ENCODE results near the gene LRRC4C.

- TF ChIP-seq CTCF (IDR thresholded peaks at IDR 0.05) = no peak
- TF ChIP-seq POLR2A (IDR thresholded peaks at IDR 0.05) = no peak
- TF ChIP-seq POLR2AphosphoS5 (IDR thresholded peaks at IDR 0.05) = no peak
- TF ChIP-seq EP300 (IDR thresholded peaks at IDR 0.05) = no peak
Measured at GRCh38 chr11:41177791-41178190, 281.7 kb downstream of the LRRC4C start.

Data from gastroesophageal sphincter (tissue), 3 donors.